H9 (cell line): ENCODE results near the gene VGLL3. TPM values are rescaled to one million over a fixed set of nuclear protein-coding genes. Genes with fewer than 3 reads are reported as not detected.
A peak's percentile ranks its signal among the peaks of the same experiment; 100 is the strongest.

Experiments
- DNase-seq: peaks from one replicate; pipeline ENCODE4 v3.0.0-alpha.2; 2017
- H2AFZ ChIP-seq: one replicate; pipeline ENCODE4 v1.6.1; 2013; ENCODE audit warnings: mild to moderate bottlenecking, low read length, control low read depth, moderate library complexity
- H2AK5ac ChIP-seq: 2 replicates; pipeline ENCODE4 v1.6.1; 2013; ENCODE audit warnings: low read length, control low read depth, mixed read lengths; ENCODE audit not compliant: insufficient read length
- H2BK120ac ChIP-seq: one replicate; pipeline ENCODE4 v1.6.1; 2013; ENCODE audit warnings: low read depth, mild to moderate bottlenecking, low read length, control low read depth, inconsistent platforms; ENCODE audit not compliant: poor library complexity, severe bottlenecking
- H2BK12ac ChIP-seq: 2 replicates; pipeline ENCODE4 v1.6.1; 2013; ENCODE audit warnings: low read length, control low read depth, mixed read lengths, low read depth; ENCODE audit not compliant: insufficient read length
- H2BK15ac ChIP-seq: 2 replicates; pipeline ENCODE4 v1.6.1; 2013; ENCODE audit warnings: low read depth, low read length, control low read depth
- H2BK20ac ChIP-seq: one replicate; pipeline ENCODE4 v1.6.1; 2013; ENCODE audit warnings: low read depth, mild to moderate bottlenecking, low read length, control low read depth, inconsistent platforms; ENCODE audit not compliant: poor library complexity, severe bottlenecking
- H2BK5ac ChIP-seq: 2 replicates; pipeline ENCODE4 v1.6.1; 2013; ENCODE audit warnings: low read length, control low read depth, mixed read lengths; ENCODE audit not compliant: insufficient read length
- H3K14ac ChIP-seq: 2 replicates; pipeline ENCODE4 v1.6.1; 2013; ENCODE audit warnings: low read length, control low read depth; ENCODE audit not compliant: insufficient read depth
- H3K18ac ChIP-seq: 2 replicates; pipeline ENCODE4 v1.6.1; 2013; ENCODE audit warnings: low read depth, mild to moderate bottlenecking, mixed read lengths, low read length, control low read depth; ENCODE audit not compliant: insufficient read length
- H3K23ac ChIP-seq: 2 replicates; pipeline ENCODE4 v1.6.1; 2013; ENCODE audit warnings: low read length, control low read depth, mixed read lengths, low read depth; ENCODE audit not compliant: insufficient read length
- H3K23me2 ChIP-seq: 2 replicates; pipeline ENCODE4 v1.6.1; 2013; ENCODE audit warnings: low read depth, mild to moderate bottlenecking, mixed read lengths, low read length, control low read depth; ENCODE audit not compliant: insufficient read length, poor library complexity, severe bottlenecking
- H3K27ac ChIP-seq: 2 replicates; pipeline ENCODE4 v1.5.1; 2013; ENCODE audit warnings: low read length, control low read depth, mixed read lengths, low read depth; ENCODE audit not compliant: insufficient read length
- H3K27me3 ChIP-seq: 2 replicates; pipeline ENCODE4 v1.6.1; 2013; ENCODE audit warnings: low read length, control low read depth, inconsistent platforms; ENCODE audit not compliant: insufficient read depth
- H3K4ac ChIP-seq: 2 replicates; pipeline ENCODE4 v1.6.1; 2013; ENCODE audit warnings: low read depth, mild to moderate bottlenecking, control low read depth, inconsistent platforms, low read length, moderate library complexity
- H3K4me1 ChIP-seq: 2 replicates; pipeline ENCODE4 v1.6.1; 2013; ENCODE audit warnings: low read length, control low read depth, inconsistent platforms; ENCODE audit not compliant: insufficient read depth
- H3K4me2 ChIP-seq: 2 replicates; pipeline ENCODE4 v1.6.1; 2013; ENCODE audit warnings: low read length, control low read depth, mixed read lengths; ENCODE audit not compliant: insufficient read length, insufficient read depth
- H3K56ac ChIP-seq: 2 replicates; pipeline ENCODE4 v1.6.1; 2013; ENCODE audit warnings: low read depth, mild to moderate bottlenecking, mixed read lengths, low read length, control low read depth; ENCODE audit not compliant: insufficient read length
- H3K79me1 ChIP-seq: 2 replicates; pipeline ENCODE4 v1.6.1; 2013; ENCODE audit warnings: low read depth, mild to moderate bottlenecking, moderate library complexity, low read length, control low read depth, inconsistent platforms; ENCODE audit not compliant: insufficient read depth, poor library complexity, severe bottlenecking
- H3K79me2 ChIP-seq: 2 replicates; pipeline ENCODE4 v1.6.1; 2013; ENCODE audit warnings: low read length, control low read depth, inconsistent platforms; ENCODE audit not compliant: insufficient read depth
- H3K9ac ChIP-seq: 2 replicates; pipeline ENCODE4 v1.6.1; 2013; ENCODE audit warnings: low read length, control low read depth, mixed read lengths; ENCODE audit not compliant: insufficient read length; ENCODE audit errors: extremely low read depth
- H3K9me3 ChIP-seq: one replicate; pipeline ENCODE4 v1.6.1; 2013; ENCODE audit warnings: low read depth, low read length, inconsistent platforms; ENCODE audit not compliant: control insufficient read depth
- H3T11ph ChIP-seq: one replicate; pipeline ENCODE4 v1.6.1; 2013; ENCODE audit warnings: mild to moderate bottlenecking, low read length, control low read depth, inconsistent platforms
- H4K20me1 ChIP-seq: one replicate; pipeline ENCODE4 v1.6.1; 2013; ENCODE audit not compliant: control insufficient read depth, insufficient read length, insufficient read depth
- H4K5ac ChIP-seq: 2 replicates; pipeline ENCODE4 v1.6.1; 2013; ENCODE audit warnings: low read depth, mild to moderate bottlenecking, mixed read lengths, low read length, control low read depth; ENCODE audit not compliant: insufficient read length
- H4K8ac ChIP-seq: replicated peaks from 2 replicates; pipeline ENCODE4 v1.6.1; 2013; ENCODE audit warnings: low read length, control low read depth, mixed read lengths, low read depth; ENCODE audit not compliant: insufficient read length
- H4K91ac ChIP-seq: 2 replicates; pipeline ENCODE4 v1.6.1; 2013; ENCODE audit warnings: low read depth, mild to moderate bottlenecking, moderate library complexity, mixed read lengths, low read length, control low read depth; ENCODE audit not compliant: insufficient read length
- H3K27ac Mint-ChIP-seq, 3 experiments: 2 replicates in 2 of 3; 3 replicates in 1 of 3; pipeline ENCODE4 v1.8.0; 2020 to 2021; ENCODE audit warnings: mixed read lengths in 3 of 3, mild to moderate bottlenecking in 1 of 3, moderate library complexity in 1 of 3
- H3K27me3 Mint-ChIP-seq: 2 replicates; pipeline ENCODE4 v1.8.0; 2021; ENCODE audit warnings: low read depth, mild to moderate bottlenecking, moderate library complexity, mixed read lengths
- H3K36me3 Mint-ChIP-seq, 3 experiments: 2 replicates in 2 of 3; 3 replicates in 1 of 3; pipeline ENCODE4 v1.8.0; 2020 to 2021; ENCODE audit warnings: low read depth in 3 of 3, mixed read lengths in 3 of 3; ENCODE audit not compliant: insufficient read depth in 1 of 3
- H3K4me1 Mint-ChIP-seq, 2 experiments: 2 replicates each; pipeline ENCODE4 v1.8.0; 2020; ENCODE audit warnings: mixed read lengths in 2 of 2
- H3K4me3 Mint-ChIP-seq, 2 experiments: 2 replicates in 1 of 2; 3 replicates in 1 of 2; pipeline ENCODE4 v1.8.0; 2020 to 2021; ENCODE audit warnings: mild to moderate bottlenecking in 2 of 2, mixed read lengths in 2 of 2, moderate library complexity in 1 of 2
- H3K9me3 Mint-ChIP-seq, 2 experiments: 2 replicates in 1 of 2; 3 replicates in 1 of 2; pipeline ENCODE4 v1.8.0; 2020; ENCODE audit warnings: mild to moderate bottlenecking in 2 of 2, mixed read lengths in 2 of 2, moderate library complexity in 1 of 2
- WGBS: extraction: QIAGEN DNeasy Blood & Tissue Kit; methylation state at CpG from one replicate; pipeline ENCODE4 v1.1.7; 2013; ENCODE audit warnings: missing lambda C conversion rate, low lambda C conversion rate, mixed read lengths; ENCODE audit not compliant: insufficient read length; ENCODE audit errors: extremely low coverage; 5-methylcytosine and 5-hydroxymethylcytosine counted together
- total RNA-seq: library from RNA; stranded (reverse); gene quantifications from 2 replicates; pipeline ENCODE4 v1.2.1, GENCODE V29; 2021
- TF ChIP-seq, protein P1 (sequence below): fragments of 200-600 bp; sonication (generic); conservative IDR thresholded peaks from 3 replicates; pipeline ENCODE4 v1.8.0; 2021; ENCODE audit warnings: antibody characterized with exemption, mild to moderate bottlenecking

Gene VGLL3
- total RNA-seq, 1 experiment from 2014 or later = 19.7 TPM

DNA sequence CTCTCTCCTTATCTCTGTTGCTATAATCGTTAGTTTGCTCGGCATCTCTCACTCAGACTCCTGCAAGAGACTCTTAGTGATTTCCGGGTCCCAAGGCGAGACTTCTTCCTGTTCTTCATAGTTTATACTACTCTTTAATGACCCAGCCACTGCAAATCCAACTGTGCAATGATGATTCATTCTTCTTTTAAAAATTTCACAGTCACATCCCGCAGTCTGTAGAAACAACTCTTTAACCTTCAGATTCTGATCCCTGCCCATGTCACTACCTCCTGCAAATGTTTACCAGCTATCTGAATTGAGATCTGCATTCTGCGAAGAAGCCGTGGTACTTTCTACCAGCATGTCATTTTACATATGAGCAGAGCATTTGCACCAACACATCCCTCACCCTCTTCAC, 2.8 kb upstream of the VGLL3 start:
- H3K27ac ChIP-seq = no peak overlapping the region
- H3K79me2 ChIP-seq = no peaks in the 10 kb centered on the region; the same call in 1 of the 2 replicates
- H3K4me1 ChIP-seq = no peaks in the 10 kb centered on the region
- Mint-ChIP-seq H3K27me3 (peaks cover 17% of the 10 kb centered on the region), H3K4me1 (peaks cover 26 to 33% of the 10 kb centered on the region in 2 experiments), H3K27ac (peak overlapping the region in 1 of 3 experiments; percentile 16; a peak in 1 of 7 replicates), H3K9me3 (no peaks in the 10 kb centered on the region), H3K36me3 (no peaks in the 10 kb centered on the region), H3K4me3 (no peak overlapping the region)
- H3K18ac ChIP-seq = no peak overlapping the region
- no peak overlapping the region for H3K9ac ChIP-seq
- no CpG with 5 or more reads among the region's 7 CpGs for WGBS
- H2BK12ac ChIP-seq = no peak overlapping the region
- no peaks in the 10 kb centered on the region for H4K20me1 ChIP-seq
- no peak overlapping the region for H2BK20ac ChIP-seq
- H4K91ac ChIP-seq = no peak overlapping the region
- no peak overlapping the region for H2BK15ac ChIP-seq
- H3K14ac ChIP-seq = no peak overlapping the region
- TF ChIP-seq, protein P1, sequence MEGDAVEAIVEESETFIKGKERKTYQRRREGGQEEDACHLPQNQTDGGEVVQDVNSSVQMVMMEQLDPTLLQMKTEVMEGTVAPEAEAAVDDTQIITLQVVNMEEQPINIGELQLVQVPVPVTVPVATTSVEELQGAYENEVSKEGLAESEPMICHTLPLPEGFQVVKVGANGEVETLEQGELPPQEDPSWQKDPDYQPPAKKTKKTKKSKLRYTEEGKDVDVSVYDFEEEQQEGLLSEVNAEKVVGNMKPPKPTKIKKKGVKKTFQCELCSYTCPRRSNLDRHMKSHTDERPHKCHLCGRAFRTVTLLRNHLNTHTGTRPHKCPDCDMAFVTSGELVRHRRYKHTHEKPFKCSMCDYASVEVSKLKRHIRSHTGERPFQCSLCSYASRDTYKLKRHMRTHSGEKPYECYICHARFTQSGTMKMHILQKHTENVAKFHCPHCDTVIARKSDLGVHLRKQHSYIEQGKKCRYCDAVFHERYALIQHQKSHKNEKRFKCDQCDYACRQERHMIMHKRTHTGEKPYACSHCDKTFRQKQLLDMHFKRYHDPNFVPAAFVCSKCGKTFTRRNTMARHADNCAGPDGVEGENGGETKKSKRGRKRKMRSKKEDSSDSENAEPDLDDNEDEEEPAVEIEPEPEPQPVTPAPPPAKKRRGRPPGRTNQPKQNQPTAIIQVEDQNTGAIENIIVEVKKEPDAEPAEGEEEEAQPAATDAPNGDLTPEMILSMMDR = no peak
- H3K9me3 ChIP-seq = no peaks in the 10 kb centered on the region
- DNase-seq = no peak
- no peaks in the 10 kb centered on the region; the same call in 1 of the 2 replicates for H3K27me3 ChIP-seq
- no peaks in the 10 kb centered on the region for H3K79me1 ChIP-seq
- no peak overlapping the region for H4K5ac ChIP-seq
- H3T11ph ChIP-seq = no peak overlapping the region
- H2BK120ac ChIP-seq = no peak overlapping the region
- no peak overlapping the region for H3K4me2 ChIP-seq
- no peak overlapping the region for H3K56ac ChIP-seq
- H3K23me2 ChIP-seq = peaks cover 7% of the 10 kb centered on the region
- H2BK5ac ChIP-seq = no peak overlapping the region
- H2AFZ ChIP-seq = no peak overlapping the region
- no peak overlapping the region for H2AK5ac ChIP-seq
- no peak overlapping the region for H3K23ac ChIP-seq
- H4K8ac ChIP-seq = no peak overlapping the region
- H3K4ac ChIP-seq = no peak overlapping the region
